Bronchial epithelial cell (primary cell): Measurements from ENCODE around the gene DHRS2. TPM values are rescaled to one million over a fixed set of nuclear protein-coding genes. Genes with fewer than 3 reads are reported as not detected.

Experiments used
- DNase-seq: peaks from one replicate; pipeline ENCODE4 v3.0.0-alpha.2; 2010; ENCODE audit warnings: low read depth
- FAIRE-seq: peaks from 2 replicates; lab custom pipeline; 2011; peaks lifted over from hg19 to GRCh38; lab: Jason Lieb, UNC
- H3K27me3 ChIP-seq: 2 replicates; pipeline ENCODE4 v1.5.1; 2011; ENCODE audit warnings: low read length; ENCODE audit not compliant: control insufficient read depth, insufficient read depth
- H3K36me3 ChIP-seq: 2 replicates; pipeline ENCODE4 v1.5.1; 2011; ENCODE audit warnings: low read length; ENCODE audit not compliant: control insufficient read depth, insufficient read depth
- H3K4me3 ChIP-seq: 2 replicates; pipeline ENCODE4 v1.5.1; 2011; ENCODE audit warnings: mild to moderate bottlenecking, low read depth, low read length, control low read depth
- CTCF ChIP-seq: IDR thresholded peaks from 2 replicates; pipeline ENCODE4 v1.5.1; 2011; ENCODE audit warnings: mild to moderate bottlenecking, moderate library complexity, low read length, control low read depth, inconsistent platforms; ENCODE audit not compliant: insufficient read depth, severe bottlenecking
- total RNA-seq: library from RNA; depleted of rRNA; stranded (reverse); fragments of >200 nt; gene quantifications from 2 replicates; pipeline ENCODE4 v1.2.1, GENCODE V29; 2014

DHRS2 gene
- total RNA-seq, 1 donor from 2014 or later: not detected

- H3K36me3 ChIP-seq: no peaks in the 10 kb centered on the region
- FAIRE-seq (no peak), DNase-seq (no peak)
- no peaks in the 10 kb centered on the region for H3K27me3 ChIP-seq
- no peak overlapping the region for H3K4me3 ChIP-seq
- TF ChIP-seq CTCF: no peak
Observed at GRCh38 chr14:23645812-23646647, 9.9 kb downstream of the DHRS2 start.

- H3K4me3 ChIP-seq: no peak overlapping the region
- no peak for TF ChIP-seq CTCF
- FAIRE-seq: no peak
- DNase-seq: no peak
- H3K36me3 ChIP-seq: no peaks in the 10 kb centered on the region
- no peaks in the 10 kb centered on the region for H3K27me3 ChIP-seq
Observed at GRCh38 chr14:23646648-23647549, 10.7 kb downstream of the DHRS2 start.

GRCh38 chr14:23647619-23648018, 11.5 kb downstream of the DHRS2 start:
- Histone ChIP-seq H3K36me3 (no peaks in the 10 kb centered on the region), H3K27me3 (no peaks in the 10 kb centered on the region), H3K4me3 (no peak overlapping the region)
- FAIRE-seq (no peak), DNase-seq (no peak)
- TF ChIP-seq CTCF: no peak

GRCh38 chr14:23648764-23649460, 12.7 kb downstream of the DHRS2 start:
- FAIRE-seq: peak; percentile 55
- TF ChIP-seq CTCF: no peak

GRCh38 chr14:23650506-23650905, 14.3 kb downstream of the DHRS2 start:
- Histone ChIP-seq H3K27me3 (no peaks in the 10 kb centered on the region), H3K4me3 (no peak overlapping the region), H3K36me3 (no peaks in the 10 kb centered on the region)
- TF ChIP-seq CTCF: no peak
- FAIRE-seq (peak; percentile 80), DNase-seq (no peak)

More at GRCh38 chr14:23648764-23649460, 12.7 kb downstream of the DHRS2 start:
- DNase-seq: no peak
- Histone ChIP-seq H3K27me3 (no peaks in the 10 kb centered on the region), H3K4me3 (no peak overlapping the region), H3K36me3 (no peaks in the 10 kb centered on the region)
